ENCODE results near the gene INPP5B.
A peak's percentile ranks its signal among the peaks of the same experiment; 100 is the strongest.

The INPP5B gene

GRCh38 chr1:37860346-37860666, 86.5 kb downstream of the INPP5B start:
- peaks cover 10% of the 10 kb centered on the region for H3K36me3 ChIP-seq (ENCODE audit: control insufficient read depth, insufficient read depth, low read length)
- peaks cover 2% of the 10 kb centered on the region for H3K4me1 ChIP-seq (ENCODE audit: control insufficient read depth, insufficient read depth, low read length)
- H3K9me3 ChIP-seq (ENCODE audit: control insufficient read depth, insufficient read depth, low read length): no peaks in the 10 kb centered on the region
- no peaks in the 10 kb centered on the region for H3K27me3 ChIP-seq (ENCODE audit: control insufficient read depth, insufficient read depth, low read length)
- H3K4me3 ChIP-seq (ENCODE audit: low read depth, low read length): peak overlapping the region; percentile 99
- no peak overlapping the region for H3K9ac ChIP-seq (ENCODE audit: low read depth, low read length)

- H3K4me3 ChIP-seq (ENCODE audit: low read depth, low read length): peak within 1 kb of the TSS; percentile 99
- H3K9ac ChIP-seq (ENCODE audit: low read depth, low read length): peak within 1 kb of the TSS; percentile 90
- no peaks in the 10 kb centered on the region for H3K27me3 ChIP-seq (ENCODE audit: control insufficient read depth, insufficient read depth, low read length)
- peaks cover 7% of the 10 kb centered on the region for H3K36me3 ChIP-seq (ENCODE audit: control insufficient read depth, insufficient read depth, low read length)
- peaks cover 2% of the 10 kb centered on the region for H3K4me1 ChIP-seq (ENCODE audit: control insufficient read depth, insufficient read depth, low read length)
- H3K9me3 ChIP-seq (ENCODE audit: control insufficient read depth, insufficient read depth, low read length): no peaks in the 10 kb centered on the region
These were observed 87.1 kb downstream of the INPP5B start, which contains the start of gene MTF1 for GRCh38 chr1:37859507-37860345. MTF1 (minus strand) TSS chr1:37859592; CDS start chr1:37857658, 1,934 bp downstream.

DNA sequence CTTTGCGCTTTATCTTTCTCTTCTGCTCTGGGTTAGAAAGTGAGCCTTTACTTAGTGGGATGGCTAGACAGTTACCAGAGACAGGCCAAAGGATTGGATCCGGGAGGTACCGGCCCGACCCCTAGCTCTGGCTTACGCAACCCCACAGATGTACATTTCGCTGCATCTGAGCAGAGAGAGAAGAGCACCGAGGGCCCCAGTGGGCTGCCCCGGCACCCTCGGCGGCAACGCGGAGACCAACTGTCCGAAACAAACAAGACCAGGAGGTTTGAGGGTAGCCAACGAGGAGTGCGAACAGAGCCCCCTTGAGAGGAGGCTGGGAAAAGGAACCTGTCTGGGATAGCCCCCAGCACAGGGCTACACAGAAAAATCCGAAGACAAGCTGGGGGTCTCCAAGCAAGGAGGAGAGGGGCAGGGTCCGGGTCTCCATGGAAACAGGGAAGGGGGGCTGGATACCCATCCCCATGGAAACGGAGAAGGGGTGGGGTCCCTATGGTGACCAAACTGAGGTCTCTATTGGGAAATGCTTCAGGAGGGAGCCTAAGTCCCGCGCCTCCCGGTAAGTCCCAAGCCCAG, 87.8 kb downstream of the INPP5B start:
- H3K9me3 ChIP-seq (ENCODE audit: control insufficient read depth, insufficient read depth, low read length): no peaks in the 10 kb centered on the region
- no peaks in the 10 kb centered on the region for H3K27me3 ChIP-seq (ENCODE audit: control insufficient read depth, insufficient read depth, low read length)
- peaks cover 7% of the 10 kb centered on the region for H3K36me3 ChIP-seq (ENCODE audit: control insufficient read depth, insufficient read depth, low read length)
- H3K4me3 ChIP-seq (ENCODE audit: low read depth, low read length): peak overlapping the region; percentile 99
- H3K4me1 ChIP-seq (ENCODE audit: control insufficient read depth, insufficient read depth, low read length): peaks cover 2% of the 10 kb centered on the region
- H3K9ac ChIP-seq (ENCODE audit: low read depth, low read length): peak overlapping the region; percentile 65

GRCh38 chr1:37854406-37854805, 92.4 kb downstream of the INPP5B start:
- no peaks in the 10 kb centered on the region for H3K4me1 ChIP-seq (ENCODE audit: control insufficient read depth, insufficient read depth, low read length)
- peaks cover 5% of the 10 kb centered on the region for H3K36me3 ChIP-seq (ENCODE audit: control insufficient read depth, insufficient read depth, low read length)
- H3K4me3 ChIP-seq (ENCODE audit: low read depth, low read length): no peak overlapping the region
- no peaks in the 10 kb centered on the region for H3K27me3 ChIP-seq (ENCODE audit: control insufficient read depth, insufficient read depth, low read length)
- H3K9me3 ChIP-seq (ENCODE audit: control insufficient read depth, insufficient read depth, low read length): no peaks in the 10 kb centered on the region
- no peak overlapping the region for H3K9ac ChIP-seq (ENCODE audit: low read depth, low read length)

- Histone ChIP-seq H3K9ac (ENCODE audit: low read depth, low read length) (no peak overlapping the region), H3K4me3 (ENCODE audit: low read depth, low read length) (no peak overlapping the region), H3K9me3 (ENCODE audit: control insufficient read depth, insufficient read depth, low read length) (no peaks in the 10 kb centered on the region), H3K36me3 (ENCODE audit: control insufficient read depth, insufficient read depth, low read length) (peaks cover 5% of the 10 kb centered on the region), H3K27me3 (ENCODE audit: control insufficient read depth, insufficient read depth, low read length) (no peaks in the 10 kb centered on the region), H3K4me1 (ENCODE audit: control insufficient read depth, insufficient read depth, low read length) (no peaks in the 10 kb centered on the region)
These were observed 93.7 kb downstream of the INPP5B start for GRCh38 chr1:37853157-37853556.

DNA sequence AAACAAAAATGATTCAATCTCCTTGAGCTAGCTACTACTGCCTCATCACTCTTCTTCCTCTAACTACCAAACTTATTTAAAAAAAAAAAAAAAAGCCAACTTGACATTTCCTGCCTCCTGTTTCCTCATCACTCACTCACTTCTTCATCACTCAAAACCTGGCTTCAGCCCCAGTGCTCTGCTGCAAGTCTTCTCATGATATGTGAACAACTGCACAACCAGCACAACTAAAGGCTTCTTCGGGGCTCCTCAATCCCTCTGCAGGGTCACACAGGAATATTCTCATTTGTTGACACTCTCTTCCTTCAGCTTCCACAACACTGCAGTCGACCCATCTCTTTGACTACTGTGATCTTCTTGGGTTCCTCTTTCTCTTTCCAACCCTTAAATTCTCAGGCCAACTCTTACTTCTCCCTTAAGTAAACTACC, 95.1 kb downstream of the INPP5B start:
- Histone ChIP-seq H3K27me3 (ENCODE audit: control insufficient read depth, insufficient read depth, low read length) (no peaks in the 10 kb centered on the region), H3K9ac (ENCODE audit: low read depth, low read length) (no peak overlapping the region), H3K4me1 (ENCODE audit: control insufficient read depth, insufficient read depth, low read length) (no peaks in the 10 kb centered on the region), H3K9me3 (ENCODE audit: control insufficient read depth, insufficient read depth, low read length) (no peaks in the 10 kb centered on the region), H3K36me3 (ENCODE audit: control insufficient read depth, insufficient read depth, low read length) (peaks cover 1% of the 10 kb centered on the region), H3K4me3 (ENCODE audit: low read depth, low read length) (no peak overlapping the region)

DNA sequence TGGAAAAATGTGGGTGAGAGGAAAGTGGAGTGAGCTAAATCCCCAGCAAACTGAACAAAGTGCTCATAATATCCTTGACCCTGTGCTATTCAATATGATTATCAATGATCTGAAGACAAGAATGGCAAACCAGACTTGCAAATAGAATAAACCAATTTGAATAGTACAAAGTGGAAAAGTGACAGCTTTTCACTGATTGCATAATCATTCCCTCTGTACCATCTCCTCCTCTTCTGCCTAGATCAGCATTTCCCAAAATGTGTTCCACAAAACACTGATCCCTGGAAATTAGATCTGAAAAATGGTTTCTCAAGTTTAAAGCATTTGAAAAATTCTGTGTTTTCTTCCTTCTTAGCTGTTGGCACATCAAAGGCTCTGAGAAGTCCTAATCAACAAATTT, 95.6 kb downstream of the INPP5B start:
- H3K27me3 ChIP-seq (ENCODE audit: control insufficient read depth, insufficient read depth, low read length): no peaks in the 10 kb centered on the region
- no peaks in the 10 kb centered on the region for H3K9me3 ChIP-seq (ENCODE audit: control insufficient read depth, insufficient read depth, low read length)
- H3K9ac ChIP-seq (ENCODE audit: low read depth, low read length): no peak overlapping the region
- H3K4me1 ChIP-seq (ENCODE audit: control insufficient read depth, insufficient read depth, low read length): no peaks in the 10 kb centered on the region
- H3K4me3 ChIP-seq (ENCODE audit: low read depth, low read length): no peak overlapping the region
- no peaks in the 10 kb centered on the region for H3K36me3 ChIP-seq (ENCODE audit: control insufficient read depth, insufficient read depth, low read length)

- no peak overlapping the region for H3K4me3 ChIP-seq (ENCODE audit: low read depth, low read length)
- no peaks in the 10 kb centered on the region for H3K9me3 ChIP-seq (ENCODE audit: control insufficient read depth, insufficient read depth, low read length)
- H3K36me3 ChIP-seq (ENCODE audit: control insufficient read depth, insufficient read depth, low read length): no peaks in the 10 kb centered on the region
- H3K4me1 ChIP-seq (ENCODE audit: control insufficient read depth, insufficient read depth, low read length): no peaks in the 10 kb centered on the region
- H3K27me3 ChIP-seq (ENCODE audit: control insufficient read depth, insufficient read depth, low read length): no peaks in the 10 kb centered on the region
- no peak overlapping the region for H3K9ac ChIP-seq (ENCODE audit: low read depth, low read length)
These were observed 96.4 kb downstream of the INPP5B start for GRCh38 chr1:37850352-37850955.

- H3K9me3 ChIP-seq (ENCODE audit: control insufficient read depth, insufficient read depth, low read length): no peaks in the 10 kb centered on the region
- H3K27me3 ChIP-seq (ENCODE audit: control insufficient read depth, insufficient read depth, low read length): no peaks in the 10 kb centered on the region
- no peaks in the 10 kb centered on the region for H3K4me1 ChIP-seq (ENCODE audit: control insufficient read depth, insufficient read depth, low read length)
- H3K9ac ChIP-seq (ENCODE audit: low read depth, low read length): no peak overlapping the region
- no peaks in the 10 kb centered on the region for H3K36me3 ChIP-seq (ENCODE audit: control insufficient read depth, insufficient read depth, low read length)
- H3K4me3 ChIP-seq (ENCODE audit: low read depth, low read length): no peak overlapping the region
These were observed 97.4 kb downstream of the INPP5B start for GRCh38 chr1:37849480-37849879.

DNA sequence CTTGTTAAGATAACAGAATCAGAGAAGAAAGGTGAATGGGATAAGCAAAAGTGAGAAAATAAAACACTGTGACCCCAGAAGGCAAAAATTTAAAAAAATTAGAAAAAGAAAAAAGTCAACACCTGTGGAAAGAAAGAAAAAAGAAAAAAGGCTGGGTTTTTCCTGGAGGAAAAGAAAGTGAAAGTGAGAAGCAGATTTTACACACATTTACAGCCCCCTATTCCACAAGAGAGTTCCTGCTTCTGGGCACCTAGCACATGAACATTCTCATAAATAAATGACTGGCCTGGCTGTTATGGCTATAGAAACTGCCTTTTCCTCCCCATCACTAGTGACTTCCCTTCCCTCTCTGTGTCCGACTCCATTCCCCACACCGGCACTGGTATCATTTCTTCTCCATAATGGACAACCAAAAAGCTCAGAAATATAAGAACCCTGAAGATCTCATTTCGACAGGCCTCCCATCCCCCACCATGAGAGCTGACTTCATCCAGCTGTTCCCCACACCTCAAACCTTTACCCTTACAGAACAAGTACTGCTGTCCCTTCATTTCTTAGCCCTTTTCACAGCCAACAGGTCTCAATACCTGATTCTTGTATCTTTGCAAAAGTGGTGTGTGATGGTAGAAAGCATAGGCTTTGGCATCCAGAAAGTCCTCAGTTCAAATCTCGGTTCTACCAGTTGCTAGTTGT, 100.1 kb downstream of the INPP5B start:
- Histone ChIP-seq H3K4me3 (ENCODE audit: low read depth, low read length) (no peak overlapping the region), H3K36me3 (ENCODE audit: control insufficient read depth, insufficient read depth, low read length) (peaks cover 4% of the 10 kb centered on the region), H3K9me3 (ENCODE audit: control insufficient read depth, insufficient read depth, low read length) (no peaks in the 10 kb centered on the region), H3K4me1 (ENCODE audit: control insufficient read depth, insufficient read depth, low read length) (no peaks in the 10 kb centered on the region), H3K9ac (ENCODE audit: low read depth, low read length) (no peak overlapping the region), H3K27me3 (ENCODE audit: control insufficient read depth, insufficient read depth, low read length) (no peaks in the 10 kb centered on the region)

DNA sequence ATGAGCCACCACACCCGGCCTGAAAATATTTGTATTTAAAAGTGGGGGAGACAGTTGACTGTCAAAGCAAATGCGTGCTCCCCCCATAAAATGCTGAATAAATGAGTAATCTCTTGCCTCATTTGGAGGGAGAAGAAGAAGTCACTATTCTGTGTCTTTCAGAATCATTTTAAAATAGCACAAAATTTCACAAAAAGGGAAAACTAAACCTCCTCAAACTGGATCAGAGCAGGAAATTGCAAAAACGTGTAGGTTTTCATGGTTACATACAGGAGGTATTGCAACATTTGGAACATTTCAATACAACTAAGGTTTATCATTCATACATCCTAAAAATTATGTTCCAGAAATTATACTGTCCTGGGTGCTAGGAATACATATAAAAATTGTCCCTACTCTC, 101.1 kb downstream of the INPP5B start:
- no peaks in the 10 kb centered on the region for H3K27me3 ChIP-seq (ENCODE audit: control insufficient read depth, insufficient read depth, low read length)
- H3K9me3 ChIP-seq (ENCODE audit: control insufficient read depth, insufficient read depth, low read length): no peaks in the 10 kb centered on the region
- H3K4me1 ChIP-seq (ENCODE audit: control insufficient read depth, insufficient read depth, low read length): no peaks in the 10 kb centered on the region
- peaks cover 8% of the 10 kb centered on the region for H3K36me3 ChIP-seq (ENCODE audit: control insufficient read depth, insufficient read depth, low read length)
- H3K4me3 ChIP-seq (ENCODE audit: low read depth, low read length): no peak overlapping the region
- H3K9ac ChIP-seq (ENCODE audit: low read depth, low read length): no peak overlapping the region
